Measurements from ENCODE around the gene ZNF211.

Gene ZNF211

DNA sequence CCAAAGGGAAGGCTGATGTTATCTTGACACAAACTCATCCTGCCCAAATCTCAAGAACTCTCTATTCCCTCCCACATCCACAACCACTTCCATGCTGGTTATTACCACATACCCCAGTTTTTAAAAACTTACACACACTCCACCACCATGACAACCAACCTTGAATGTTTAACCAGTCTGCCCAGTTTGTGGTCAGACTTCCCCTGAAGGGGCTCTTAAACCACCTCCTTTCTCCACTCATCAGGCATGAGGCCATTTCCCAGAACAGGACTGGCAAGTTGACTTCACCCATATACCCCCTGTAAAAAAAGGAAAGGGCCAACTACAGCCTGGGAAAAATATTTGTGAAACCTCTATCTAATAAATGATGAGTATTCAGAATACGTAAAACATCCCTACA is 23.4 kb downstream of the ZNF211 start:
- DNase-seq (ENCODE audit: low read depth): no peak

DNA sequence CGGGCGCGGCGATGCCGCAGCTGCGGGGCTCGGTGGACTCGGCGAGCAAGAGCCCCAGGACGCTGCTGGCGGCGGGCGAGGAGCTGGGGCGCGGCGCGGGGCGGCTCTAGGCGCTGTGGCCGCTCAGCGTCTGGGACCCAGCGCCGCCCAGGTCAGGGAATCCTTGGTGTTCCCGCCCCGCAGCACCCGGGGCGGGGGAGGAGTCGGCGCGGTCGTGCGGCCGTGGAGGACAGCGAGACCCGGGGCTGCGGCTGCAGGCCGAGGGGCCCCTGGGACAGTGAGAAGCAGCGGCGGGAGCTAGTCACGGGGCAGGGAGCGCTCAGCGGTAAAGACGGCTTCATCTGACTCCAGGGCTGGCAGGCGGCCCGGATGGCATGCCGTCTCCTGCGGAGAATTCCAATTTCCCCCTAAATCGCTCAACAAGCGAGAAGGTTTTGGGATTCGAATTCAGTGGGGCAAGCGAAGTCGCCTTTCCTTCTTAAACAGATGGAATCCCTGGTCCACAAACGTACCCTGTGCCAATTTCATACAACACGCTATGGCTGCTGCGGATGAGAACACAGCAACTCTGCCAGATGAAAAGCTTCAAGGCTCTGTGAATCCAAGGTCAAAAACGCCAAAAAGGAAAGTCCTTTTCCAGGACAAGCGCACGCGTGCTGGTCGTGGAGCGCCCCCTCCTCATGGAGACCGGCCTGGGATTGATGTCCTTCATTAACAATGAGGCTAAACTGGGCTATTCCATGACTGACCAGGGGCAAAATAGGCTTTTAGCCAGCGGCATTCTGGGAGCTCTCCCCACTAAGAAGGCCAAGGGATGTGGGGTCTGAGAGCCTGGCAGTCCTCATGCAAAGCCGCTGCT is 31.5 kb downstream of the ZNF211 start:
- no peak for DNase-seq (ENCODE audit: low read depth)

DNA sequence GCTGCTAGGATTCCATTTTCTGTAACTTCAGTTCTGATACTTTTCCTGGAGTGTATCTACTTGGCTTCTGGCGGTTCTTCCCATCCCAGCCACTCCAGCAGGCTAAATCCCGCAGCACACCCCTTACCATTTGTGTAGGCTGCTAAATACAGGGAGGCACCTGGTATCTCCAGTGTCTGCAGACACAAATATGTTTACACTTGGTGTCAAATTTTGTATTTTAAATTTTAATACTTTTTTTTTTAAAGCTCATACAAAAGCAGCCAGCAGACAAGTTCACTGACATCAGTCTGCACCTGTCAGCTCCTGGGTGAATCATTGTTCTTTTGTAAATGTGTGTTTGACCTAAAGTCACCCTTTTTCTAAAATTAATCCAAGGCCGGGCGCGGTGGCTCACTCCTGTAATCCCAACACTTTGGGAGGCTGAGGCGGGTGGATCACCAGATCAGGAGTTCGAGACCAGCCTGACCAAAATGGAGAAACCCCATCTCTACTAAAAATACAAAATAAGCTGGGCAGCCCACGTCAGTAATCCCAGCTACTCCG is 32.4 kb downstream of the ZNF211 start:
- no peak for DNase-seq (ENCODE audit: low read depth)

DNA sequence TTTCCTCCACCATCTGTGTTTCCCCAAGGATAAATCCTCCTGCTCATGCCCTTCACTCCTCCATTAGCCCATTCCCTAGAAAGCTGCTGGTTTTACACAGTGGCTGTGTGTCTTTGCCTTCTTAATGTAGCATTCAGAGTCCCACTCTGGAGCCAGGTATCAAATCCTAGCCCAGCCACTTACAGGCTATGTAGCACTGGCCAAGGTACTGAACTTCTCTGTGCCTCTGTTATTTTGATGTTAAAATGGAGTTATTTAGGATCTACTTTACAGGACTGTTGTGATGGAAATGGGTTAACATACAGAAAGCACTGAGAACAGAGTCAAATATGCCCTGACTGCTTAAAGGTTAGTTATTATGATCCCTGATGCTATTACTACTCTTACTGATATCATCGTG is 34.3 kb downstream of the ZNF211 start:
- no peak for DNase-seq (ENCODE audit: low read depth)

DNA sequence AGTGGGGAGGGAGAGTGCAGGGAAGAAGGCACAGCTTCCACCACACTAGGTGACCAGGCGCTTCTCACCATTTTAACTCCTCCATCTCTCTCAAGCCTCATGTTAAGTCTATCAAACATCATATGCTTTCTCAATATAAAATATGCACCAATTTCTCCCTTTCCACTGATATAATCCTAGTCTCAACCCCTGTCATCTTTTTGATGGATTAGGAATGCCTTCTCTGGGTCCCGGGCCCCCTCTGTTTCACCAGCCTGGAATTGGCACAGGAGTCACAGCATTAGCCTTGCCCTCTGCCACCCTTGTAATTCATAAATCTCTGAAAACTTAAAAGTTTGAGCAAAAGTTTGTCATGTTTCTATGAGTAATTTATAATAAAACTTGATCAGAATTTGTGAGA is 35.7 kb downstream of the ZNF211 start, which contains the start of gene ZSCAN4:
TSS of gene ZSCAN4 (plus strand) at position 301 of the 400 bp plus-strand sequence. CDS start 7,211 bp downstream, outside the sequence.
- no peak for DNase-seq (ENCODE audit: low read depth)

DNA sequence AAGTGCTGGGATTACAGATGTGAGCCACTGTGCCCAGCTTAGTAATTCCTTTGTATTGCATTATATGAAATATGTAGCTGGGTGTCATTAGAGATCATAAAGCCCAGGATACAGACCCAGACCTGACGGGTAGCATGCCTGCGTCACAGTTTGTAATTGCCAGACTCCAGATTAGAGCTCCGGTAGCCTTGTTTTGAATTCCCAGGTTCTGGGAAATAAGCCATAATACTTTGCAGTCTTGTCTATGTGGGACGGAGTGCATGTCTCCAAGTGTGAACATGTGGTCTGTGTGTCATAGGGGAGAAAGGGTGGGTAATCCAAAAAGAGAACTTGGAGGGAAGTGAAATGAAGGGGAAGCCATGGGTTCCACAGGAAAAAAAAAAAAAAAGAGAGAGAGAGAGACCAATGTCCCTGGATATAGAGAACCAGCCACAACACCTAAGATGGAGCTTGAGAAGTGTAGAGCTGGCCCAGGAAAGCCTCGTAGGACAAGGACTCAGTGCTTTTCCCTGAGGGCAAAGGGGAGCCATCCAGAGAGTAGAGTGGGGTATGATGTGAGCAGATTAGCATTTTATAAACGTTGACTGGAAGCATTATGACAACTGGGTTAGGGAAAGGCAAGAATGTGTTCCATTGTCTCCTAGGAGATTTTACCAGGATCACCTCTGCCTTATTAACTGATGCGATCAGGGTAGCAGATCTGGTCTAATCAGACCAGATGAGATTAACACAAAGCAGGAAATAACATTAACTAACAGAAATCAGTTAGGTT is 38.3 kb downstream of the ZNF211 start:
- DNase-seq (ENCODE audit: low read depth): no peak

DNA sequence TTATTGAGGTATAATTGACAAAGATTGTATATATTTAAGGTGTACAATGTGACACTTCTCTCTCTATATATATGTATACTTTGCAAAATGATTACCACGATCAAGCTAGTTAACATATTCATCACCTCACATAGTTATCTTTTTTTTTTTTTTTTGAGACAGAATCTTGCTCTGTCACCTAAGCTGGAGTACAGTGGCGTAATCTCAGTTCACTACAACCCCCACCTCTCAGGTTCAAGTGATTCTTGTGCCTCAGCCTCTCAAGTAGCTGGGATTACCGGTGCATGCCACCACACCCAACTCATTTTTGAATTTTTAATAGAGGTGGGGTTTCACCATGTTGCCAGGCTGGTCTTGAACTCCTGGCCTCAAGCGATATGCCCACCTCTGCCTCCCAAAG is 39.5 kb downstream of the ZNF211 start:
- DNase-seq (ENCODE audit: low read depth): no peak

DNA sequence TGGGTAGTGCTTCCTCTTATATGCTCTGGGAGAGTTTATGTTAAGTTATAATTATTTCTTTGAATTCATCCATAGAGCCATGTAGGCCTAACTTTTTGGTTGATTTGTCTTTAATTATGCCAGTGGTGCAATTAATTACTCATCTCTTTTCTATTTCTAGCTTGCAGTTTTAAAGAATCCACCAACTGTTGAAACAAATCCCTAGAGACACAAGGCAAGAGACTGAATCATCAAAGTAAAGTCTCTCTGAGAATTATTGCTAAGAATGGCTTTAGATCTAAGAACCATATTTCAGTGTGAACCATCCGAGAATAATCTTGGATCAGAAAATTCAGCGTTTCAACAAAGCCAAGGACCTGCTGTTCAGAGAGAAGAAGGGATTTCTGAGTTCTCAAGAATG is 42.9 kb downstream of the ZNF211 start:
- DNase-seq (ENCODE audit: low read depth): no peak

DNA sequence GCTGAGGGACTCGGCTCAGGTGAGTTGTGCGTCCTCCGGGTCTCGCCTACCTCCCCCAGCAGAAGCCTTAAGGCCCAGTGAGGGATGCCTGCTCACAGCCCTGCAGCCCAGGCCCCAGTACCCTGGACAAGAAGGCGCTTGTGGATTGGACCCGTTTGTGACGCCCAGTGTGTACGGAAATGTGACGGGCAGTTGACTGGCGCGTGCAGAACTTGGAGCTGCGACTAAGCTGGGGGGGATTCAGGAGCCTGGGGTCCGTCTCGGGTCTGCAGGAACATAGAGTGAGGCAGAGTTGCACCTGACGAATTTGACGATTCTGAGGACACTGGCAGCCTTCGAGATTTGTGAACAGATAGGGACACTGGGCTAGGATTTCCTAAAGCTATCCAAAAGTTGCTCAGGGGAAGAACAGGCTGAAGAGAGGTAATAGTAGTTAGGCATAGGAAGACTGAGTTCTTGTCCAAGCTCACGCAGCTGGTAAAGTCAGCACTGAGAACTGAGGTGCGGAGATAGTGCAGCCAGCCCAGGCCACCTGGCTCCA is 49.3 kb downstream of the ZNF211 start:
- no peak for DNase-seq (ENCODE audit: low read depth)

DNA sequence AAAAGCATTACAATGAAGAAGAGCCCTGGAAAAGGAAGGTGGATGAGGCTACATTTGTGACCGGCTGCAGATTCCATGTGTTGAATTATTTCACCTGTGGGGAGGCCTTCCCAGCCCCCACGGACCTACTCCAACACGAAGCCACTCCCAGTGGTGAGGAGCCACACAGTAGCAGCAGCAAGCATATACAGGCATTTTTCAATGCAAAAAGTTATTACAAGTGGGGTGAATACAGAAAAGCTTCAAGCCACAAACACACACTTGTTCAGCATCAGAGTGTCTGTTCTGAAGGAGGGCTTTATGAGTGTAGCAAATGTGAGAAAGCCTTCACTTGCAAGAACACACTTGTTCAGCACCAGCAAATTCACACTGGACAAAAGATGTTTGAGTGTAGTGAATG is 53.8 kb downstream of the ZNF211 start:
- DNase-seq (ENCODE audit: low read depth): no peak

DNA sequence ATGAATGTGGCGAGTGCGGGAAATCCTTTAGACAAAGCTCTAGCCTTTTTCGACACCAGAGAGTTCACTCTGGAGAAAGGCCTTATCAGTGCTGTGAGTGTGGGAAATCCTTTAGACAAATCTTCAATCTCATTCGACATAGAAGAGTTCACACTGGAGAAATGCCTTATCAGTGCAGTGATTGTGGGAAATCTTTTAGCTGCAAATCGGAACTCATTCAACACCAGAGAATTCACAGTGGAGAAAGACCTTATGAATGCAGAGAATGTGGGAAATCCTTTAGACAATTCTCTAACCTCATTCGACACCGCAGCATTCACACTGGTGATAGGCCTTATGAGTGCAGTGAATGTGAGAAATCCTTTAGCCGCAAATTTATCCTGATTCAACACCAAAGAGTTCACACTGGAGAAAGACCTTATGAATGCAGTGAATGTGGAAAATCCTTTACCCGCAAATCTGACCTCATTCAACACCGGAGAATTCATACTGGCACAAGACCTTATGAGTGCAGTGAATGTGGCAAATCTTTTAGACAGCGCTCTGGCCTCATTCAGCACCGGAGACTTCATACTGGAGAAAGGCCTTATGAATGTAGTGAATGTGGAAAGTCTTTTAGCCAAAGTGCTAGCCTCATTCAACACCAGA is 54.5 kb downstream of the ZNF211 start:
- DNase-seq (ENCODE audit: low read depth): no peak

DNA sequence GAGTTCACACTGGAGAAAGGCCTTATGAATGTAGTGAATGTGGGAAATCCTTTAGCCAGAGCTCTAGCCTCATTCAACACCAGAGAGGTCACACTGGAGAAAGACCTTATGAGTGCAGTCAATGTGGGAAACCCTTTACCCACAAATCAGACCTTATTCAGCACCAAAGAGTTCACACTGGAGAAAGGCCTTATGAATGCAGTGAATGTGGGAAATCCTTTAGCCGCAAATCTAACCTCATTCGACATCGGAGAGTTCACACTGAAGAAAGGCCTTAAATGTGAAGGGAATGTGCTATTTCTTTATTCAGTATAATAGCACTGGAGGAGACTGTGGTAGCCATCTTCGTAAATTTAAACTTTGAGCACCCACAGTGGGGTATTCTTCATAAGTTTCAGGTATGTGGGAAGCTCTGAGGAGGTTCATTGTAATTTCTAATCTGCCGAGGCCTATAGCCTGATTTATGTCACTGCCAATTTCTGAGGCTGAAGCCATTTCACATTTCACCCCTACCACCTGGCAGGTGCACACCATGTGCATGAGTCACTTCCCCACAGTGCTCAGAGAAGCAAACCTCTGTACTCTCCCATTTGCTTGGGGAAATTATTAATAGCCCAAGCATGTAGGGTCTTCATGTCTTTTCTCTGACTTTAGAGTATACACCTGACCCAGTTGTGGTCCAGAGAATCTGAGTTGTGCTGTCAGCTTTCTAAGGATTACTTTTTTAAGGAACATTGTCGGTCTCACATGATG is 55.2 kb downstream of the ZNF211 start:
- DNase-seq (ENCODE audit: low read depth): no peak

DNA sequence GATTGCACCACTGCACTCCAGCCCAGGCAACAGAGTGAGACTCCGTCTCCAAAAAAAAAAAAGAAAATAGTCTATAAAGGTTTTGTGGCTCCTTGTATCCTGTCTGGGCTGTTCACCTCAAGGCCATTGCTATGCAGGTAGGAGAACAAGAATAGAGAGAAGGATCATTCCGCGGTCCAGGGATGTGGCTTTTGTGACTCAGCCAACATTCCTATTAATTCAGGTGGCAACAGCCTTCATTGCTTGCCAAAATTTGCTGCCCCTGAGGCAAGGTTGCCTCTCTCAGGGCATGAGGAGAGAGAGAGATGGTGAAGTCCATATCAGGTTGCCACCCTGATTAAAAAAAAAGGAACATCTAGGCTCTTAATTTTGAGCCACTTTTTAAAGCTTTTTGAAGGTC is 56.8 kb downstream of the ZNF211 start:
- DNase-seq (ENCODE audit: low read depth): no peak
